Measurements from ENCODE around the gene TMEM98. TPM values are rescaled to one million over a fixed set of nuclear protein-coding genes. Genes with fewer than 3 reads are reported as not detected.

TMEM98 gene
- total and polyA plus RNA-seq, 10 donors = 5.4 to 41.1 (median 14.5) TPM

DNA sequence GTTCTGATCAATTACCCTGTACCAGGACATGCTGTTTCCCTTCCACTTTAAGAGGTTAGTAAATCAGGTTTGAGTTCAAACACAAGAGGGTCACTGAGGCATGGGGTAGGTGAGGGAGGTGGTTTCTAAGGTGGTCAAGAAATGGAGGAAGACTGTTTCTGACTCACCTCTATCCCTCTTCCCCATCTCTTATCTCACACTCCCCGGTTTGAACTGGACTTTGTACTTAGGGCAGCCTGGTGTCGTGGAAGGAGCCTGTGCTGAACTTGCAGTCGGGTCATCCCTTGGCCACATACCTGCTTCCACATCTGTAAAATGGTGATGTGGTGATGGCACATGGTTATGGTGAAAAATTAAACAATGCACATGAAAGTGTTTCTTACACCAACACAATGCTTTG is 17.2 kb upstream of the TMEM98 start:
- H3K9me3 ChIP-seq = no peaks in the 10 kb centered on the region
- H3K36me3 ChIP-seq = no peaks in the 10 kb centered on the region
- H3K4me1 ChIP-seq = peaks cover 0 to 17% (median 3%) of the 10 kb centered on the region in 6 donors
- no peak overlapping the region for H3K27ac ChIP-seq
- DNase-seq = no peak
- 83 to 92% (median 90%) methylated on average over 3 of the region's 3 CpGs for WGBS, 5 donors
- no peak overlapping the region for H3K4me3 ChIP-seq
- no peak for TF ChIP-seq POLR2AphosphoS5 (IDR thresholded peaks at IDR 0.05)
- TF ChIP-seq POLR2A (IDR thresholded peaks at IDR 0.05) = no peak
- no peak for TF ChIP-seq CTCF (IDR thresholded peaks at IDR 0.05 in 8 of 11, conservative IDR thresholded peaks at IDR 0.05 in 3 of 11)
- H3K27me3 ChIP-seq (replicated peaks in 1 of 7) = peaks cover 0 to 4% (median 0%) of the 10 kb centered on the region in 7 donors
- intact Hi-C loops (cut with DNase I; ENCODE audit: low total_unique reads) = loop anchor here (10.0 kb wide), 1 partner anchor 126 kb away; no protein-coding TSS in a partner anchor

GRCh38 chr17:32912218-32912897 is 15.6 kb upstream of the TMEM98 start:
- TF ChIP-seq POLR2AphosphoS5 (IDR thresholded peaks at IDR 0.05) = peak in 2 of 3 donors; percentile 26 to 54
- TF ChIP-seq POLR2A (IDR thresholded peaks at IDR 0.05) = no peak
- no peak for DNase-seq
- Histone ChIP-seq H3K9me3 (no peaks in the 10 kb centered on the region), H3K27me3 (replicated peaks in 1 of 7) (no peaks in the 10 kb centered on the region), H3K27ac (peak overlapping the region in 7 of 8 donors; percentile 15 to 76 (median 61)), H3K36me3 (no peaks in the 10 kb centered on the region), H3K4me3 (peak overlapping the region in 2 of 8 donors; percentile 5 to 10), H3K4me1 (peaks cover 0 to 17% (median 3%) of the 10 kb centered on the region in 6 donors)
- intact Hi-C loops (cut with DNase I; ENCODE audit: low total_unique reads) = loop anchor here (10.0 kb wide), 1 partner anchor 128 kb away; no protein-coding TSS in a partner anchor
- 56 to 75% (median 66%) methylated on average over 10 of the region's 10 CpGs for WGBS, 5 donors

- H3K9me3 ChIP-seq = no peaks in the 10 kb centered on the region
- H3K27ac ChIP-seq = no peak overlapping the region
- H3K4me1 ChIP-seq = peaks cover 0 to 17% (median 3%) of the 10 kb centered on the region in 6 donors
- no peaks in the 10 kb centered on the region for H3K27me3 ChIP-seq (replicated peaks in 1 of 7)
- TF ChIP-seq POLR2AphosphoS5 (IDR thresholded peaks at IDR 0.05) (no peak), CTCF (IDR thresholded peaks at IDR 0.05 in 8 of 11, conservative IDR thresholded peaks at IDR 0.05 in 3 of 11) (no peak), POLR2A (IDR thresholded peaks at IDR 0.05) (no peak)
- DNase-seq = no peak
- 80 to 97% (median 94%) methylated on average over 7 of the region's 7 CpGs for WGBS, 5 donors
- no peaks in the 10 kb centered on the region for H3K36me3 ChIP-seq
- no peak overlapping the region for H3K4me3 ChIP-seq
- intact Hi-C loops (cut with DNase I; ENCODE audit: low total_unique reads) = loop anchor here (10.0 kb wide), 1 partner anchor 129 kb away; no protein-coding TSS in a partner anchor
These were observed 14.4 kb upstream of the TMEM98 start for GRCh38 chr17:32913593-32913992.

- Histone ChIP-seq H3K27ac (no peak overlapping the region), H3K9me3 (no peaks in the 10 kb centered on the region), H3K27me3 (replicated peaks in 1 of 7) (no peaks in the 10 kb centered on the region), H3K4me1 (peaks cover 0 to 17% (median 3%) of the 10 kb centered on the region in 6 donors), H3K4me3 (no peak overlapping the region), H3K36me3 (no peaks in the 10 kb centered on the region)
- intact Hi-C loops (cut with DNase I; ENCODE audit: low total_unique reads) = loop anchor here (10.0 kb wide), 1 partner anchor 129 kb away; no protein-coding TSS in a partner anchor
- TF ChIP-seq POLR2AphosphoS5 (IDR thresholded peaks at IDR 0.05) (no peak), CTCF (IDR thresholded peaks at IDR 0.05 in 8 of 11, conservative IDR thresholded peaks at IDR 0.05 in 3 of 11) (no peak), POLR2A (IDR thresholded peaks at IDR 0.05) (no peak)
- no peak for DNase-seq
- 79 to 92% (median 86%) methylated on average over 3 of the region's 3 CpGs for WGBS, 5 donors
These were observed 13.8 kb upstream of the TMEM98 start for GRCh38 chr17:32914181-32914580.

Data from spleen (tissue), 11 donors.